BJ (cell line): ENCODE results near the gene CCDC12. TPM values are rescaled to one million over a fixed set of nuclear protein-coding genes. Genes with fewer than 3 reads are reported as not detected.
A peak's percentile ranks its signal among the peaks of the same experiment; 100 is the strongest.

Experiments used
- CTCF ChIA-PET: fragments of 350-600 bp; formaldehyde crosslinking; extraction: SDS; loops from one replicate; lab custom pipeline; 2021; ENCODE audit warnings: antibody characterized with exemption, inconsistent platforms; lab: Yijun Ruan, JAX
- POLR2A ChIA-PET: fragments of 300-600 bp; sonication (Branson Sonifier 250); formaldehyde crosslinking; extraction: SDS; loops from one replicate; lab custom pipeline; 2021; ENCODE audit warnings: antibody characterized with exemption; lab: Charles Lee
- DNase-seq: peaks from one replicate; pipeline ENCODE4 v3.0.0-alpha.2; 2011; ENCODE audit warnings: low read depth
- H3K27me3 ChIP-seq: 2 replicates; pipeline ENCODE4 v1.6.0; 2011; ENCODE audit warnings: low read length; ENCODE audit not compliant: control insufficient read depth, insufficient read depth
- H3K36me3 ChIP-seq: 2 replicates; pipeline ENCODE4 v1.5.1; 2011; ENCODE audit warnings: low read length; ENCODE audit not compliant: control insufficient read depth, insufficient read depth
- H3K4me3 ChIP-seq: 2 replicates; pipeline ENCODE4 v1.5.1; 2011; ENCODE audit warnings: low read depth, mild to moderate bottlenecking, control low read depth, low read length
- polyA plus RNA-seq: library from polyadenylated mRNA; depleted of rRNA; stranded (reverse); fragments of >200 nt; gene quantifications from 2 replicates; pipeline ENCODE4 v1.2.3, GENCODE V29; 2011
- TF ChIP-seq, protein P1 (sequence below): IDR thresholded peaks from 2 replicates; pipeline ENCODE4 v1.5.1; 2011; ENCODE audit warnings: low read depth, mild to moderate bottlenecking, control low read depth, inconsistent platforms, low read length, moderate library complexity; ENCODE audit not compliant: insufficient read depth

The CCDC12 gene
- polyA plus RNA-seq, 1 experiment, result 20.8 TPM

DNA sequence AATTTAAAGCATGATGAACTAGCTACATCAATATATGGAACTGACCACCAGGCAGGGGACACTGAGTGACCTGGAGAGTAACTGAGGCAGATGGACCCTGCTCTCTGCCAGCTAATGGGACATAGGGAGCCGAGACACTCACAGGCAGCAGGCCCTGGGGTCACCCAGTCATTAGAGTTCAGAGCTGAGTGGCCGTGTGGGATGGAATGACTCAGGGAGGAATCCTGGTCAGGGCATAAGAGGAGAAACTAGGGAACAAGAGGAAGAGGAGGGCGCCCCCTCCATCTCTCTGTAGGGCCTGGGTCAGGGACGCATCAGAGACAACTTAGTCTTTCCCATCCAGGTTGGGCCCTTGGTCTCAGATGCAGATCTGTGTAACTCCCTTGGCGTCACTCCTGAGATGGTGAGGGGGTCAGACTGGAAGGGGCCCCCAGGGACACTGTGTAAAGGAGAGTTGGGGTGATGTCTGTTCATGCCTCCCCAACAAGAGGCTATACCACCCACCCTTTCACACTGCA, 39.8 kb downstream of the CCDC12 start:
- H3K36me3 ChIP-seq, result peaks cover 13% of the 10 kb centered on the region
- H3K4me3 ChIP-seq, result no peak overlapping the region
- ChIA-PET POLR2A (interaction anchor here (0.5 kb wide), 1 partner anchor 40 kb away, joined by 3 read pairs; no protein-coding TSS in a partner anchor), CTCF (interaction anchor here (0.6 to 4.9 kb wide), 7 partner anchors 14 to 451 kb away, joined by 3 to 47 read pairs (median 5); partner anchors contain the start of genes CCDC12 and PTPN23)
- no peak for DNase-seq
- no peaks in the 10 kb centered on the region for H3K27me3 ChIP-seq
- TF ChIP-seq, protein P1, sequence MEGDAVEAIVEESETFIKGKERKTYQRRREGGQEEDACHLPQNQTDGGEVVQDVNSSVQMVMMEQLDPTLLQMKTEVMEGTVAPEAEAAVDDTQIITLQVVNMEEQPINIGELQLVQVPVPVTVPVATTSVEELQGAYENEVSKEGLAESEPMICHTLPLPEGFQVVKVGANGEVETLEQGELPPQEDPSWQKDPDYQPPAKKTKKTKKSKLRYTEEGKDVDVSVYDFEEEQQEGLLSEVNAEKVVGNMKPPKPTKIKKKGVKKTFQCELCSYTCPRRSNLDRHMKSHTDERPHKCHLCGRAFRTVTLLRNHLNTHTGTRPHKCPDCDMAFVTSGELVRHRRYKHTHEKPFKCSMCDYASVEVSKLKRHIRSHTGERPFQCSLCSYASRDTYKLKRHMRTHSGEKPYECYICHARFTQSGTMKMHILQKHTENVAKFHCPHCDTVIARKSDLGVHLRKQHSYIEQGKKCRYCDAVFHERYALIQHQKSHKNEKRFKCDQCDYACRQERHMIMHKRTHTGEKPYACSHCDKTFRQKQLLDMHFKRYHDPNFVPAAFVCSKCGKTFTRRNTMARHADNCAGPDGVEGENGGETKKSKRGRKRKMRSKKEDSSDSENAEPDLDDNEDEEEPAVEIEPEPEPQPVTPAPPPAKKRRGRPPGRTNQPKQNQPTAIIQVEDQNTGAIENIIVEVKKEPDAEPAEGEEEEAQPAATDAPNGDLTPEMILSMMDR, result no peak

DNA sequence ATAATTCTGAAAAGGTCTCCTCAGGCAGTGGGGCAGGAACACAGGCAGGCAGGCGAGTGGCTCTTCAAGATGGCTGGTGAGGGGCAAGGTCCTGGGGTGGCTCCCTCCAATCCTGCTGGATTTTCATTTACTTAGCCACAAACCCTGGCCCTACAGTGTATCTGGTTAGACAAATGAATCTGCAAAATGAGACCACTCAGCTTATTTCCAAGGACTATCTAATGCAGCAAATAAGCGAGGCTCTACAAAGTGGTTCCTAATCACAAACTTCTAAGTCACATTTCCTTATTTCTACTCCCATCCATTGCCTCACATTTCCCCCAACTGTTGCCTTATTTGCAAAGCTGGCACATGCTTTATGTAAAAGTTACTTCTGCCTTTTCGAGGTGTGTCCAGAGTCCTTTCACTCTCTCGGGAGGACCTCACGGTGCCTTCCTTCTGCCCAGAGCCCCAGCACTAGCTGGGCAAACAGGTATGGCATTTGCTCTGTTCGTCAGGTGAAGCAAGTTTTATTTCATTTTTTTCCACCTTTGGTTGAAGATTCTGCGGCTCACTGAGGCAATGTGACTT, 40.5 kb downstream of the CCDC12 start:
- no peak overlapping the region for H3K4me3 ChIP-seq
- POLR2A ChIA-PET, result interaction anchor here (0.6 to 0.8 kb wide), 3 partner anchors 31 to 96 kb away, joined by 3 to 5 read pairs (median 3); no protein-coding TSS in a partner anchor
- no peaks in the 10 kb centered on the region for H3K27me3 ChIP-seq
- TF ChIP-seq, protein P1, result no peak
- CTCF ChIA-PET, result interaction anchor here (0.8 to 4.9 kb wide), 16 partner anchors 8 to 445 kb away, joined by 3 to 47 read pairs (median 4); partner anchors contain the start of genes CCDC12 and PTPN23
- no peak for DNase-seq
- peaks cover 13% of the 10 kb centered on the region for H3K36me3 ChIP-seq

DNA sequence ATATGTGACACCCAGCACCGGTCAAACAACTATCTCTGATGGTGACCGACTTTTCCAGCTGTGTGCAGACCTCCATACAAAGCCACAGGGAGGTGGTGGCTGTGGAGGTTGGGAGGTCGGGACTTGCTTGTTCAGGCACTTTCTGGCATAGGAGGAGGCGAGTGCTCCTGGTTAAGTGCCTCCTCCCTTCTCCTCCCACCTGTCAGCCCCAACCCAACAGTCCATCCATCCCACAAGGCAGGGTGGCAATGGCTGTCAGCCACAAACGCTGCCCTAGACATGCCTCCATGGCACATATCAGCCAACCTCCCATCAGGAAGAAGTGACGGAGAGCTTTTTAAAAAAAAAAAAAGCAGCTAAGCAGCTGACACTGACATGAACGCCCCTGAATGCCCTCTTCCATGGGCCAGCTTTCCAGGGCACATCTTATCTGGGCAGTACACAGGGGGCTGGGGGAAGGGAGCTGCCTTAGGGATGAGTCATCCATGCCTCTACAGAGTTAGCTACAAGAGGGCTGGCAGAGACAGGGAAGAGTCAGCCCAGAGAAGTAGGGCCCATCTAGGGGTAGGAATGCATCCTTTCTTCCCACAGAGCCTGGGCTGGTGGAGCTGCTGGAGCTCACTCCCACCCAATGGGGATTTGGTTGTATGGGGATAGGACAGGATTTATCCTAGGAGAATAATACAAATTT, 41.2 kb downstream of the CCDC12 start:
- Histone ChIP-seq H3K36me3 (peaks cover 7% of the 10 kb centered on the region), H3K27me3 (no peaks in the 10 kb centered on the region), H3K4me3 (no peak overlapping the region)
- ChIA-PET POLR2A (interaction anchor here (0.6 to 0.8 kb wide), 3 partner anchors 32 to 97 kb away, joined by 3 to 5 read pairs (median 3); no protein-coding TSS in a partner anchor), CTCF (interaction anchor here (0.6 to 4.9 kb wide), 17 partner anchors 9 to 377 kb away, joined by 3 to 47 read pairs (median 4); partner anchors contain the start of gene CCDC12)
- DNase-seq, result peak; percentile 75
- TF ChIP-seq, protein P1, result peak; percentile 94

DNA sequence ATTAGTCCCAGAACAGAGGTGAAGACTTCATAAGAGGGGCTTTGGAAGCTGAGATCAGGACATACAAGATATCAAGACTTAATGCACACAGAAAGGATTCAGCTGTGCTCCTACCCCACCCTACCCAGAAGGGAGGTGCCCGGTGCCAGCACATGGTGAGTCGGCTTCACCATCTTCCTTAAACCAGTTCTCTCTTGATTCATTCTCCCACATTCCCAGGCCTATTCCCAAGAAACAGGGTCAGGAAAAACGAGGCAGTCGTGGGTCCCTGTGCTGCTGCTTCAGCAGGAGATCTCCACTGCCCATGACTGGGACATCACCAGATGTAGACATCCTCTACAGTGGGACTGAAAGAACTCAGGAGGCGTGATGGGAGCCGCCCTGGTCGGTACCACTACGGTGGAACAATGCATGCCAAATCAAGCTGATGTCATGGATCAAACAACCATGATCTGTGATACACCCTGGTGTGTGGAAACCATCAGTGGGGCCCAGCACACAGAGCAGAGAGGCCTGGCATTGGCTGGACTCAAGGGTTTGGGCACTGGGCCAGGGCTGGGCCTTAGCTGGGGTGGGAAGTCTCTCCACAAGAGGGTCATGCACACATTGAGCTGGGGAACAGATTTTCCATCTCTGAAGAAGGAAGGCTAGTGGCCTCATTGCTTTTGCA, 41.9 kb downstream of the CCDC12 start:
- no peak overlapping the region for H3K4me3 ChIP-seq
- peaks cover 6% of the 10 kb centered on the region; the same call in 1 of the 2 replicates for H3K36me3 ChIP-seq
- CTCF ChIA-PET, result interaction anchor here (0.6 to 4.9 kb wide), 7 partner anchors 11 to 376 kb away, joined by 3 to 47 read pairs (median 3); no protein-coding TSS in a partner anchor
- DNase-seq, result no peak
- POLR2A ChIA-PET, result no interaction called here
- TF ChIP-seq, protein P1, result no peak
- no peaks in the 10 kb centered on the region for H3K27me3 ChIP-seq
